Measurements from ENCODE around the gene SHISA5.
A peak's percentile ranks its signal among the peaks of the same experiment; 100 is the strongest.
"Not testable (repeated sequence)": the region's sequence is repeated elsewhere in the genome, so short reads cannot be mapped to it uniquely, and the experiment has no call there.

The SHISA5 gene

DNA sequence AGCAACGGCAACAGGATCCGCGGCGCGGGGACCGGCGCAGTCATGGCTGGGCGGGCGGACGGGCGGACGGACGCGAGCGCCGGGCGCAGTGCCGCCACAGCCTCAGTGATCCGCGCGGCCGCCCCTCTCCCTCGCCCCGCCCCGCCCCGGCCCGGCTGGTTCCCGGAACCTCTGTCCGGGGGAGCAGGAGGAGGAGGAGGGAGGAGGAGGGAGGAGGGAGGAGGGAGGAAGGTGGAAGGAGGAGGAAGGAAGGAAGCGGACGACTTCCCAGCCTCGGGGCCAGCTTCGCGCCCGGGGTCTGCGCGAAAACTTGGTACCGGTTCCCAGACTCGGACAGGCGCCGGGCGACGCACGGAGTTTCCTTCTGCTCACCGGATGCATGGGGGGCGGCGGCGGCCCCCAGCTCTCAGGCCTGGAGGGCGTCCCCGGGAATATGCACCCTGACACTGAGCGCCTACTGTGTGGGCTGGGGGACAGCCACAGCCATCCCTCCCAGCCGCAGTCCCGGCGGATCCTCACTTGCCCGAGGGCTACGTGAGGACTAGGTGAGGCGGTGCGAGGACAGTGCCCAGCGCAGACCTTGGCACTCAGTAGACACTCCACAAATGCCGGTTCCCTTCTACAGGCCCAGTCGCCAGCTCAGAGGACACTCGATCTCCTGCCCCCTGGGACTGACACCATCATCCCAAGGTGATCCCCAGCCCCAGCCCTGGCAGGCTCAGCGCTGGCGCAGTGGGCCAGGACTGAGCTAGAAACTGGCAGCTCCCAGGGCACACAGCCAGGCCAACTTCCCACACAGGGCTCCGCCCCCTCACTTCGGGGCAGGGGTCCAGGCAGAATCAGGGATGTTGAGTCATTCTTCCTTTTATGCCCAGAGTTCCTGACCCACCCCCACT, at the start of gene SHISA5:
SHISA5 (minus strand) TSS at position 124 of the 896 bp plus-strand sequence; CDS start at position 44, 80 bp downstream.
- peak; percentile 43 for DNase-seq (ENCODE audit: low spot score)

GRCh38 chr3:48553361-48553760, 49.4 kb upstream of the SHISA5 start:
- no peak for DNase-seq (ENCODE audit: low spot score)

- no peak for DNase-seq (ENCODE audit: low spot score)
Measured at GRCh38 chr3:48552111-48552951, 48.4 kb upstream of the SHISA5 start.

- DNase-seq (ENCODE audit: low spot score) = not testable (repeated sequence)
Measured at GRCh38 chr3:48551651-48552050, 47.7 kb upstream of the SHISA5 start.

- DNase-seq (ENCODE audit: low spot score) = peak; percentile 85
Measured at GRCh38 chr3:48548729-48549705, 45.0 kb upstream of the SHISA5 start.

- DNase-seq (ENCODE audit: low spot score) = peak; percentile 21
Measured at GRCh38 chr3:48548126-48548525, 44.2 kb upstream of the SHISA5 start.

GRCh38 chr3:48546203-48546829, 42.3 kb upstream of the SHISA5 start:
- no peak for DNase-seq (ENCODE audit: low spot score)

DNA sequence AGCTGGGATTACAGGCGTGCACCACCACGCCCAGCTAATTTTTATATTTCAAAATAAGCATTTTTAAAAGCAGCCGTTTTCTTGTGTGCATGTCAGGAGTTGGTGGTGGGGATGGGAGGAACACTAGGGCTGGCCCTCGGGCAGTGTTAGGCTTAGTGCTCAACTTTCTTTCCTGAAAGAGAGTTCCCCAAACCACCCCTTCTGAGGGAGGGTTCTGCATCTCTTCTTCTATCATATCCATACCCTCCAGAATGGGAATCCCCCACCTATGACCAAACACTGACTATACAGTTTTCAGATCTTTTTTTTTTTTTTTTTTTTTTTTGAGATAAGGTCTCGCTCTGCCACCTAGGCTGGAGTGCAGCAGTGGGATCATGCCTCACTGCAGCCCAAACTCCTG, 40.2 kb upstream of the SHISA5 start:
- no peak for DNase-seq (ENCODE audit: low spot score)

DNA sequence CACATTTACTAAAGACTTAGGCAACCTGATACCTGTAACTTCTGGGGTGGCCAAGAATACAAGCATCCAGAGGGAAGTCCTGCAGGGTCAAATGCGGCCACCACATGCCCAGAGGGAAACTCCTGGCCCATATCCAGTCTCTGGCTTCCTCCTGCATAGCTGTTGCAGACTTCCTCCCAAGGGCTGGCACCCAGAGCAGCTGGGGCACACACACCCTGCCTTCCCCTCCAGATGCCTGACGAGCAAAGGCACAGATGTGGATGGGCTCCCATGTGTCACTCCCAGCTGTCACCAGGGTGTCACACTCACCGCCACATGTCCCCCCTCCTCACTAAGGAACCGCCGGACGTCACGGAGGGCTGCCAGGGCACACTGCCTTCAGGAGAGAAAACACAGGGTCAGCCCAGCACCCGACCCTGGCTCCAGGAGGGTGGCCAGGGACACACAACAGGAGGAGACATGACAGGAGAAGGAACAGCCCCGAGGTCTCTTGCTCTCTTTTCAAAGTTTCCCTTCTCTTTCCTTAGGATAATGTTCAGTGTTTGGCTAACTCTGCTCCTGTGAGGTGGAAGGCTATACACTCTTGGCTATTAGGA, 39.4 kb upstream of the SHISA5 start:
- no peak for DNase-seq (ENCODE audit: low spot score)

DNA sequence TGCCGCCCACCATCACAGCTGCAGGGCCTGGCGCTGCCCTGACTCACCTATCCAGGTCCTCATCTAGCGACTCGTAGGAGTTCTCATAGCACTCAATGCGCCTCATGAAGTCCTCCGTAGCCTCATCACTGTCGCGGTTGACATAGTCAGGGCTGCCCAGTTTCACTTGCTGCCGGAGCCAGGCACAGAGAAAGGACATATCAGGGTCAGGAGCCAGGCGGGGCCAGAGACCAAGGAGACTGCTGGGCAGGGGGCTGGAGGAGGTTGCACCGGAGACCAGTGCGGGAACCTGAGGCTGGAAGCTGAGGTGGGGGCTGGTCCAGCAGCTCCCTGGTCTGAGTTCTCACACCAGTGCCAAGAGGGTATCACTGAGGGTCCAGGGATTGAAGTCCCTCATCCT, 34.5 kb upstream of the SHISA5 start:
- DNase-seq (ENCODE audit: low spot score) = no peak

DNA sequence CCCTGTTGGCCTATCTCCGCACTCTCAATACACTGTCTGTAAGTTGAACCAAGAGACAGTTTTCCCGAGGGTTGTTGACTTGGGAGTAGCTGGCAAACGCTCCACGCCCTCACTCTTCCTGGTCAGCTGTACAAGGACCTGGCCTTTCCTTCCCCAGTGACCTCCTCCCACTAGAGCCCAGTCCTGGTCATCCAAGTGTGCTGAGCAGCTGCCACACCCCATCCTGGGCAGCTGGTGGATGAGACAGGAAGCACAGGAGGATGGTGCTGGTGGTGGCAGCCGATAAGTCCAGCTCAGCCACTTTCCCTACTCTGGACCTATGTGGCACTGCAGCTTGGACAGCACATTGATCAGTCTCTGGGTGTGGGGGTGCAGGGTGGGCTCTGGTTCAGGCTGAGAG, 32.8 kb upstream of the SHISA5 start:
- DNase-seq (ENCODE audit: low spot score) = no peak

DNA sequence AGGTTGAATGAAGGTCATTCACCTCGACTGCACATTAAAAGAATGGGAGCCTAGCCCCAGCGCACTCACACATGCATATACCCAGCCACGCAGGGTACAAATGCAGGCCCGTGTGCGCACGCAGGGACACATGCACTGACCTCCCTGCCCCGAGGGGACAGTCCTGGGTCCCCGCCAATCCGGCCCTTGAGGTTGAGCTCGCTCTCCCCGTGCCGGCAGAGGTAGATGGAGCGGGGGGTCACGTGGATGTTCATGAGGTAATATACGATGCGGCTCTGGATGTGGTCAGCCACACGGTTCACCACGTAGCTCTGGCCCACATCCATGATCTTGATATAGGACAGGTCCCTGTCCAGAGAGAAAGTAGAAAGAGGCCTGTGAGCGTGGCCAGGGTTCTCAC, 32.1 kb upstream of the SHISA5 start:
- no peak for DNase-seq (ENCODE audit: low spot score)

GRCh38 chr3:48535578-48535977, 31.6 kb upstream of the SHISA5 start:
- no peak for DNase-seq (ENCODE audit: low spot score)

- DNase-seq (ENCODE audit: low spot score) = no peak
Measured at GRCh38 chr3:48532977-48533337, 29.0 kb upstream of the SHISA5 start.

GRCh38 chr3:48532271-48532976, 28.4 kb upstream of the SHISA5 start:
- DNase-seq (ENCODE audit: low spot score) = no peak

DNA sequence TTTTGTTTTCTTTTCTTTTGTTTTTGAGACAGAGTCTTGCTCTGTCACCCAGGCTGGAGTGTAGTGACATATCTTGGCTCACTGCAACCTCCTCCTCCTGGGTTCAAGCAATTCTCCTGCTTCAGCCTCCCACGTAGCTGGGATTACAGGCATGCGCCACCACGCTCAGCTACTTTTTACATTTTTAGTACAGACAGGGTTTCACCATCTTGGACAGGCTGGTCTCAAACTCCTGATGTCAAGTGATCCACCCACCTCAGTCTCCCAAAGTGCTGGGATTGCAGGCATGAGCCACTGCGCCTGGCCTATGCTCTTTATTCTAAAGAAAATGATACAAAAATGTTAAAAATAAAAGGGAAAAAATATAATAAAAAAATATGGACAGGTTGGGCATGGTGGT, 26.7 kb upstream of the SHISA5 start:
- DNase-seq (ENCODE audit: low spot score) = not testable (repeated sequence)

- no peak for DNase-seq (ENCODE audit: low spot score)
Measured at GRCh38 chr3:48528754-48529153, 24.8 kb upstream of the SHISA5 start.

DNA sequence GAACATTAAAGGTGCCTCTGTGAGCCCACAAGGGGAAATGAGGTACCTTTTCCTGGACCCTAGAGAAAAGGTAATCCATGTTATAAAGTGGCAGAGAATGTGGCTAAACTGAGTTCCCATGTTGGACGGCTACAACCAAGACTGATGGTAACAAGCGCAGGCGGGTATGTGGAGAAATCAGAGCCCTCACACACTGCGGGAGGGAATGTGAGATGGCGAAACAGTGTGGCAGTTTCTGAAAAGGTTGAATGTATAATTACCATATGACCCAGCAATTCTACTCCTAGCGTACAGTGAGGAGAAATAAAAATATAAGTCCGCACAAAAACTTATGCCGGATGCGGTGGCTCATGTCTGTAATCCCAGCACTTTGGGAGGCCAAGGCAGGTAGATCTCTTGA, 24.1 kb upstream of the SHISA5 start:
- no peak for DNase-seq (ENCODE audit: low spot score)

- DNase-seq (ENCODE audit: low spot score) = no peak
Measured at GRCh38 chr3:48524970-48525369, 21.0 kb upstream of the SHISA5 start.

DNA sequence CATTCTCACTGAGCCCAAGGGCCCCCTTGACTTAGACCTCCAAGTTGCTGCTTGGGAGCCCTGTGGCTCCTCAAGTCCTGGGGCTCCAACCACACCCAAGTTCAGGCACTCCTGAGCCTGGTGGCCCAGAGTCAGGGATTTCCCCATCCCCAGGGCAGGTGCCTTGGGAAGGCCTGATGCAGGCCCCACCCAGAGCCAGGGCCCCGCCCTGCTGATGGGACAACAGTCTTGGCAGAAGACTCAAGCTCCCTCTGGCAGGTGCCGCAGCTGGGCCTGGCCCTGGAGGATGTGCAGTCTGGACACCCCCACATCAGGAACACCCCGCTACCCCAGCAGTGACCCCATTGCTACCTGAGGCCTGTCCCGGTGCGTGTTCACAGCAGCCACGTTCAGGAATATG, 17.7 kb upstream of the SHISA5 start:
- no peak for DNase-seq (ENCODE audit: low spot score)
